ENCODE measurements around the gene BPI. TPM values are rescaled to one million over a fixed set of nuclear protein-coding genes. Genes with fewer than 3 reads are reported as not detected.
"Not testable (repeated sequence)": the region's sequence is repeated elsewhere in the genome, so short reads cannot be mapped to it uniquely, and the experiment has no call there.

Gene BPI
- total RNA-seq, 4 donors from 2014 or later: 0.66 to 0.92 TPM; not detected in 2

GRCh38 chr20:38278763-38279162 is 25.2 kb upstream of the BPI start:
- no peak overlapping the region for H3K4me3 ChIP-seq
- no peak for DNase-seq (ENCODE audit: extremely low spot score)
- peaks cover 0 to 12% (median 8%) of the 10 kb centered on the region in 4 donors for H3K4me1 ChIP-seq
- H3K27me3 ChIP-seq: no peaks in the 10 kb centered on the region
- no peak overlapping the region for H3K27ac ChIP-seq (replicated peaks in 1 of 4)
- TF ChIP-seq POLR2A (IDR thresholded peaks at IDR 0.05; ENCODE audit: low read depth): no peak
- TF ChIP-seq, protein P1, sequence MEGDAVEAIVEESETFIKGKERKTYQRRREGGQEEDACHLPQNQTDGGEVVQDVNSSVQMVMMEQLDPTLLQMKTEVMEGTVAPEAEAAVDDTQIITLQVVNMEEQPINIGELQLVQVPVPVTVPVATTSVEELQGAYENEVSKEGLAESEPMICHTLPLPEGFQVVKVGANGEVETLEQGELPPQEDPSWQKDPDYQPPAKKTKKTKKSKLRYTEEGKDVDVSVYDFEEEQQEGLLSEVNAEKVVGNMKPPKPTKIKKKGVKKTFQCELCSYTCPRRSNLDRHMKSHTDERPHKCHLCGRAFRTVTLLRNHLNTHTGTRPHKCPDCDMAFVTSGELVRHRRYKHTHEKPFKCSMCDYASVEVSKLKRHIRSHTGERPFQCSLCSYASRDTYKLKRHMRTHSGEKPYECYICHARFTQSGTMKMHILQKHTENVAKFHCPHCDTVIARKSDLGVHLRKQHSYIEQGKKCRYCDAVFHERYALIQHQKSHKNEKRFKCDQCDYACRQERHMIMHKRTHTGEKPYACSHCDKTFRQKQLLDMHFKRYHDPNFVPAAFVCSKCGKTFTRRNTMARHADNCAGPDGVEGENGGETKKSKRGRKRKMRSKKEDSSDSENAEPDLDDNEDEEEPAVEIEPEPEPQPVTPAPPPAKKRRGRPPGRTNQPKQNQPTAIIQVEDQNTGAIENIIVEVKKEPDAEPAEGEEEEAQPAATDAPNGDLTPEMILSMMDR (IDR thresholded peaks at IDR 0.05): no peak
- TF ChIP-seq EP300 (IDR thresholded peaks at IDR 0.05): no peak
- TF ChIP-seq POLR2AphosphoS5 (IDR thresholded peaks at IDR 0.05): no peak
- H3K36me3 ChIP-seq: no peaks in the 10 kb centered on the region
- H3K9me3 ChIP-seq: no peaks in the 10 kb centered on the region
- intact Hi-C loops (cut with DNase I): no loop called here
- 100% methylated on average over 2 of the region's 2 CpGs for WGBS

DNA sequence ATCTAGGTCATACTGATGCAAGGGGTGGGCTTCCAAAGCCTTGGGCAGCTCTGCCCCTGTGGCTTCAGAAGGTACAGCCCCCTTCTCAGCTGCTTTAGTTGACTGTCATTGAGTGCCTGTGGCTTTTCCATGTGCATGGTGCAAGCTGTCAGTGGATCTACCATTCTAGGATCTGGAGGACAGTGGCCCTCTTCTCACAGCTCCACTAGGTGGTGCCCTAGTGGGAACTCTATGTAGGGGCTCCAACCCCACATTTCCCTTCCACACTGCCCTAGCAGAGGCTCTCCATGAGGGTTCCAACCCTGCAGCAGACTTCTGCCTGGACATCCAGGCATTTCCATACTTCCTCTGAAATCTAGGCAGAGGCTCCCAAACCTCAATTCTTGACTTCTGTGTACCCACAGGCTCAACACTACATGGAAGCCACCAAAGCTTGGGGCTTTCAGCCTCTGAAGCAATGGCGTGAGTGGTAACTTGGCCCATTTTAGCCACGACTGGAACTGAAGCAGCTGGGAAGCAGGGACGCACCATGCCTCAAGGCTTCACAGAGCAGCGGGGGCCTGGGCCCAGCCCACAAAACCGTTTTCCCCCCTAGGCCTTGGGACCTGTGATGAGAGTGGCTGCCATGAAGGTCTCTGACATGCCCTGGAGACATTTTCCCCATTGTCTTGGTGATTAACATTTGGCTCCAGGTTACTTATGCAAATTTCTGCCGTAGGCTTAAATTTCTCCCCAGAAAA is 22.6 kb upstream of the BPI start:
- H3K4me3 ChIP-seq; H3K27me3 ChIP-seq; H3K9me3 ChIP-seq; H3K36me3 ChIP-seq; intact Hi-C loops (cut with DNase I); H3K27ac ChIP-seq (replicated peaks in 1 of 4); DNase-seq (ENCODE audit: extremely low spot score): not testable (repeated sequence)
- H3K4me1 ChIP-seq: peaks cover 0 to 12% (median 8%) of the 10 kb centered on the region in 4 donors
- 97% methylated on average over 5 of the region's 6 CpGs for WGBS

- 95% methylated on average over 2 of the region's 2 CpGs for WGBS
- peaks cover 0 to 3% (median 0%) of the 10 kb centered on the region in 4 donors for H3K27me3 ChIP-seq
- TF ChIP-seq EP300 (IDR thresholded peaks at IDR 0.05) (no peak), POLR2A (IDR thresholded peaks at IDR 0.05; ENCODE audit: low read depth) (no peak), POLR2AphosphoS5 (IDR thresholded peaks at IDR 0.05) (no peak)
- TF ChIP-seq, protein P1 (IDR thresholded peaks at IDR 0.05): no peak
- DNase-seq (ENCODE audit: extremely low spot score): no peak
- peaks cover 0 to 3% (median 0%) of the 10 kb centered on the region in 4 donors for H3K9me3 ChIP-seq
- no peak overlapping the region for H3K27ac ChIP-seq (replicated peaks in 1 of 4)
- intact Hi-C loops (cut with DNase I): no loop called here
- H3K4me1 ChIP-seq: peaks cover 0 to 19% (median 14%) of the 10 kb centered on the region in 4 donors
- H3K36me3 ChIP-seq: no peaks in the 10 kb centered on the region
- no peak overlapping the region for H3K4me3 ChIP-seq
These were observed 20.7 kb upstream of the BPI start for GRCh38 chr20:38283236-38283635.

DNA sequence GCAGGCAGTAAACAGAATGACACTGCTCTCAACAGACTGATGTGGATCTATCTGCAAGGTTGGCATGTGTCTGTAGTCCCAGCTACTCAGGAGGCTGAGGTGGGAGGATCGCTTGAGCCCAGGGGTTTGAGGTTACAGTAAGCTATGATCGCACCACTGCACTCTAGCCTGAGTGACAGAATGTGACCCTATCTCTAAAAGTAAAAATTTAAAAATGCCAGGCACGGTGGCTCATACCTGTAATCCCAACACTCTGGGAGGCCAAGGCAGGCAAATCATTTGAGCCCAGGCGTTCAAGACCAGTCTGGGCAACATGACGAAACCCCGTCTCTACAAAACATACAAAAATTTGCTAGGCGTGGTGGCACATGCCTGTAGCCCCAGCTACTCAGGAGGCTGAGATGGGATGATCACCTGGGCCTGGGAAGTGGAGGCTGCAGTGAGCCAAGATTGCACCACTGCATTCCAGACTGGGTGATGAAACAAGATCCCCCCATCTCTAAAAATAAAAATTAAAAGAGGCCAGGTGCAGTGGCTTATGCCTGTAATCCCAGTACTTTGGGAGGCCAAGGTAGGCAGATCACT is 19.8 kb upstream of the BPI start:
- H3K4me3 ChIP-seq; DNase-seq (ENCODE audit: extremely low spot score); H3K36me3 ChIP-seq; H3K27me3 ChIP-seq; intact Hi-C loops (cut with DNase I); H3K27ac ChIP-seq (replicated peaks in 1 of 4); H3K9me3 ChIP-seq: not testable (repeated sequence)
- 96% methylated on average over 7 of the region's 7 CpGs for WGBS
- H3K4me1 ChIP-seq: peaks cover 0 to 19% (median 14%) of the 10 kb centered on the region in 4 donors

DNA sequence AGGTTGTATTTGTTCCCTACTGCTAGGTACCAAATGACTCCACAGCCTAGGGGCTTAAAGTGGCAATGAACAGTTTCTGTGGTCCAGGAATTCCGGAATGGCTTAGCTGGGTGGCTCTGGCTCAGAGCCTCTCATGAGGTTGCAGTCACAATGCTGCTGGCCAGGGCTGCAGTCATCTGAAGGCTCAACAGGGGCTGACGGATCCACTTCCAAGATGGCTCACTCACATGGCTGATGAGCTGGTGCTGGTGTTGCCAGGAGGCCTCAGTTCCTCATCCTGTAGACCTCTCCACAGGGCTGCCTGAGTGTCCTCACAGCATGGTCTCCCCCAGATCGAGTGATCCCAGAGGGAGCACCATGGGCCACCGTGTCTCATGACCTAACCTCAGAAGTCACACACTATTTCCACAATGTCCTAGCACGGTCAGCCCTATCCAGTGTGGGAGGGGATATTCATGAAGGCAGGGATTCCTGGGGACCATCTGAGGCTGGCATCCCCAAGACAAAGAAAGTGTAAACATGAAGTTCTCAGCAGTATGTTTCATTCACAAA is 19.0 kb upstream of the BPI start:
- peaks cover 0 to 3% (median 0%) of the 10 kb centered on the region in 4 donors for H3K27me3 ChIP-seq
- TF ChIP-seq EP300 (IDR thresholded peaks at IDR 0.05): no peak
- no peak for TF ChIP-seq POLR2A (IDR thresholded peaks at IDR 0.05; ENCODE audit: low read depth)
- no peak for TF ChIP-seq POLR2AphosphoS5 (IDR thresholded peaks at IDR 0.05)
- TF ChIP-seq, protein P1 (IDR thresholded peaks at IDR 0.05): no peak
- peaks cover 0 to 12% (median 8%) of the 10 kb centered on the region in 4 donors for H3K4me1 ChIP-seq
- DNase-seq (ENCODE audit: extremely low spot score): no peak
- intact Hi-C loops (cut with DNase I): no loop called here
- peaks cover 0 to 3% (median 0%) of the 10 kb centered on the region in 4 donors for H3K9me3 ChIP-seq
- WGBS: 92% methylated on average over 5 of the region's 5 CpGs
- H3K36me3 ChIP-seq: no peaks in the 10 kb centered on the region
- no peak overlapping the region for H3K4me3 ChIP-seq
- no peak overlapping the region for H3K27ac ChIP-seq (replicated peaks in 1 of 4)
